GM21526 (cell line): Measurements from ENCODE around the gene FXYD6.

Experiments
- ATAC-seq: cut with Tn5 transposase; IDR thresholded peaks from one replicate; pipeline ENCODE4 v1.9.1; 2021; ENCODE audit warnings: moderate library complexity; ENCODE audit not compliant: unreplicated experiment, low FRiP score

Gene FXYD6

GRCh38 chr11:117888139-117888566 is 11.7 kb upstream of the FXYD6 start:
- no peak for ATAC-seq

- no peak for ATAC-seq
Measured at GRCh38 chr11:117887431-117888138, 11.1 kb upstream of the FXYD6 start.

- no peak for ATAC-seq
Measured at GRCh38 chr11:117885777-117886176, 9.3 kb upstream of the FXYD6 start.

GRCh38 chr11:117884994-117885393 is 8.5 kb upstream of the FXYD6 start:
- ATAC-seq = no peak

GRCh38 chr11:117883063-117883462 is 6.6 kb upstream of the FXYD6 start:
- no peak for ATAC-seq

GRCh38 chr11:117882311-117882905 is 6.0 kb upstream of the FXYD6 start:
- ATAC-seq = no peak

GRCh38 chr11:117881217-117881616 is 4.8 kb upstream of the FXYD6 start:
- no peak for ATAC-seq

GRCh38 chr11:117879516-117880480 is 3.3 kb upstream of the FXYD6 start:
- no peak for ATAC-seq

- ATAC-seq = no peak
Measured at GRCh38 chr11:117878939-117879475, 2.5 kb upstream of the FXYD6 start.

GRCh38 chr11:117878314-117878938 is 2.0 kb upstream of the FXYD6 start:
- no peak for ATAC-seq

- ATAC-seq = no peak
Measured at GRCh38 chr11:117877120-117877784, 794 bp upstream of the FXYD6 start.

- ATAC-seq = no peak
Measured at GRCh38 chr11:117876059-117876340, 458 bp downstream of the FXYD6 start.

- no peak for ATAC-seq
Measured at GRCh38 chr11:117875382-117876058, 938 bp downstream of the FXYD6 start.

GRCh38 chr11:117874910-117875381 is 1.5 kb downstream of the FXYD6 start:
- no peak for ATAC-seq

- ATAC-seq = no peak
Measured at GRCh38 chr11:117874253-117874909, 2.1 kb downstream of the FXYD6 start.

- ATAC-seq = no peak
Measured at GRCh38 chr11:117873828-117874125, 2.7 kb downstream of the FXYD6 start.

- ATAC-seq = no peak
Measured at GRCh38 chr11:117872975-117873827, 3.3 kb downstream of the FXYD6 start.

- no peak for ATAC-seq
Measured at GRCh38 chr11:117872420-117872961, 4.0 kb downstream of the FXYD6 start.
